H9 (cell line): ENCODE results near the gene TBC1D1. TPM values are rescaled to one million over a fixed set of nuclear protein-coding genes. Genes with fewer than 3 reads are reported as not detected.
A peak's percentile ranks its signal among the peaks of the same experiment; 100 is the strongest.

Source experiments
- DNase-seq: peaks from one replicate; pipeline ENCODE4 v3.0.0-alpha.2; 2017
- H2AFZ ChIP-seq: one replicate; pipeline ENCODE4 v1.6.1; 2013; ENCODE audit warnings: mild to moderate bottlenecking, low read length, control low read depth, moderate library complexity
- H2AK5ac ChIP-seq: 2 replicates; pipeline ENCODE4 v1.6.1; 2013; ENCODE audit warnings: low read length, control low read depth, mixed read lengths; ENCODE audit not compliant: insufficient read length
- H2BK120ac ChIP-seq: one replicate; pipeline ENCODE4 v1.6.1; 2013; ENCODE audit warnings: low read depth, mild to moderate bottlenecking, low read length, control low read depth, inconsistent platforms; ENCODE audit not compliant: poor library complexity, severe bottlenecking
- H2BK12ac ChIP-seq: 2 replicates; pipeline ENCODE4 v1.6.1; 2013; ENCODE audit warnings: low read length, control low read depth, mixed read lengths, low read depth; ENCODE audit not compliant: insufficient read length
- H2BK15ac ChIP-seq: 2 replicates; pipeline ENCODE4 v1.6.1; 2013; ENCODE audit warnings: low read depth, low read length, control low read depth
- H2BK20ac ChIP-seq: one replicate; pipeline ENCODE4 v1.6.1; 2013; ENCODE audit warnings: low read depth, mild to moderate bottlenecking, low read length, control low read depth, inconsistent platforms; ENCODE audit not compliant: poor library complexity, severe bottlenecking
- H2BK5ac ChIP-seq: 2 replicates; pipeline ENCODE4 v1.6.1; 2013; ENCODE audit warnings: low read length, control low read depth, mixed read lengths; ENCODE audit not compliant: insufficient read length
- H3K14ac ChIP-seq: 2 replicates; pipeline ENCODE4 v1.6.1; 2013; ENCODE audit warnings: low read length, control low read depth; ENCODE audit not compliant: insufficient read depth
- H3K18ac ChIP-seq: 2 replicates; pipeline ENCODE4 v1.6.1; 2013; ENCODE audit warnings: low read depth, mild to moderate bottlenecking, mixed read lengths, low read length, control low read depth; ENCODE audit not compliant: insufficient read length
- H3K23ac ChIP-seq: 2 replicates; pipeline ENCODE4 v1.6.1; 2013; ENCODE audit warnings: low read length, control low read depth, mixed read lengths, low read depth; ENCODE audit not compliant: insufficient read length
- H3K23me2 ChIP-seq: 2 replicates; pipeline ENCODE4 v1.6.1; 2013; ENCODE audit warnings: low read depth, mild to moderate bottlenecking, mixed read lengths, low read length, control low read depth; ENCODE audit not compliant: insufficient read length, poor library complexity, severe bottlenecking
- H3K27ac ChIP-seq: 2 replicates; pipeline ENCODE4 v1.5.1; 2013; ENCODE audit warnings: low read length, control low read depth, mixed read lengths, low read depth; ENCODE audit not compliant: insufficient read length
- H3K27me3 ChIP-seq: 2 replicates; pipeline ENCODE4 v1.6.1; 2013; ENCODE audit warnings: low read length, control low read depth, inconsistent platforms; ENCODE audit not compliant: insufficient read depth
- H3K4ac ChIP-seq: 2 replicates; pipeline ENCODE4 v1.6.1; 2013; ENCODE audit warnings: low read depth, mild to moderate bottlenecking, control low read depth, inconsistent platforms, low read length, moderate library complexity
- H3K4me1 ChIP-seq: 2 replicates; pipeline ENCODE4 v1.6.1; 2013; ENCODE audit warnings: low read length, control low read depth, inconsistent platforms; ENCODE audit not compliant: insufficient read depth
- H3K4me2 ChIP-seq: 2 replicates; pipeline ENCODE4 v1.6.1; 2013; ENCODE audit warnings: low read length, control low read depth, mixed read lengths; ENCODE audit not compliant: insufficient read length, insufficient read depth
- H3K56ac ChIP-seq: 2 replicates; pipeline ENCODE4 v1.6.1; 2013; ENCODE audit warnings: low read depth, mild to moderate bottlenecking, mixed read lengths, low read length, control low read depth; ENCODE audit not compliant: insufficient read length
- H3K79me1 ChIP-seq: 2 replicates; pipeline ENCODE4 v1.6.1; 2013; ENCODE audit warnings: low read depth, mild to moderate bottlenecking, moderate library complexity, low read length, control low read depth, inconsistent platforms; ENCODE audit not compliant: insufficient read depth, poor library complexity, severe bottlenecking
- H3K79me2 ChIP-seq: 2 replicates; pipeline ENCODE4 v1.6.1; 2013; ENCODE audit warnings: low read length, control low read depth, inconsistent platforms; ENCODE audit not compliant: insufficient read depth
- H3K9ac ChIP-seq: 2 replicates; pipeline ENCODE4 v1.6.1; 2013; ENCODE audit warnings: low read length, control low read depth, mixed read lengths; ENCODE audit not compliant: insufficient read length; ENCODE audit errors: extremely low read depth
- H3K9me3 ChIP-seq: one replicate; pipeline ENCODE4 v1.6.1; 2013; ENCODE audit warnings: low read depth, low read length, inconsistent platforms; ENCODE audit not compliant: control insufficient read depth
- H3T11ph ChIP-seq: one replicate; pipeline ENCODE4 v1.6.1; 2013; ENCODE audit warnings: mild to moderate bottlenecking, low read length, control low read depth, inconsistent platforms
- H4K20me1 ChIP-seq: one replicate; pipeline ENCODE4 v1.6.1; 2013; ENCODE audit not compliant: control insufficient read depth, insufficient read length, insufficient read depth
- H4K5ac ChIP-seq: 2 replicates; pipeline ENCODE4 v1.6.1; 2013; ENCODE audit warnings: low read depth, mild to moderate bottlenecking, mixed read lengths, low read length, control low read depth; ENCODE audit not compliant: insufficient read length
- H4K8ac ChIP-seq: replicated peaks from 2 replicates; pipeline ENCODE4 v1.6.1; 2013; ENCODE audit warnings: low read length, control low read depth, mixed read lengths, low read depth; ENCODE audit not compliant: insufficient read length
- H4K91ac ChIP-seq: 2 replicates; pipeline ENCODE4 v1.6.1; 2013; ENCODE audit warnings: low read depth, mild to moderate bottlenecking, moderate library complexity, mixed read lengths, low read length, control low read depth; ENCODE audit not compliant: insufficient read length
- H3K27ac Mint-ChIP-seq, 3 experiments: 2 replicates in 2 of 3; 3 replicates in 1 of 3; pipeline ENCODE4 v1.8.0; 2020 to 2021; ENCODE audit warnings: mixed read lengths in 3 of 3, mild to moderate bottlenecking in 1 of 3, moderate library complexity in 1 of 3
- H3K27me3 Mint-ChIP-seq: 2 replicates; pipeline ENCODE4 v1.8.0; 2021; ENCODE audit warnings: low read depth, mild to moderate bottlenecking, moderate library complexity, mixed read lengths
- H3K36me3 Mint-ChIP-seq, 3 experiments: 2 replicates in 2 of 3; 3 replicates in 1 of 3; pipeline ENCODE4 v1.8.0; 2020 to 2021; ENCODE audit warnings: low read depth in 3 of 3, mixed read lengths in 3 of 3; ENCODE audit not compliant: insufficient read depth in 1 of 3
- H3K4me1 Mint-ChIP-seq, 2 experiments: 2 replicates each; pipeline ENCODE4 v1.8.0; 2020; ENCODE audit warnings: mixed read lengths in 2 of 2
- H3K4me3 Mint-ChIP-seq, 2 experiments: 2 replicates in 1 of 2; 3 replicates in 1 of 2; pipeline ENCODE4 v1.8.0; 2020 to 2021; ENCODE audit warnings: mild to moderate bottlenecking in 2 of 2, mixed read lengths in 2 of 2, moderate library complexity in 1 of 2
- H3K9me3 Mint-ChIP-seq, 2 experiments: 2 replicates in 1 of 2; 3 replicates in 1 of 2; pipeline ENCODE4 v1.8.0; 2020; ENCODE audit warnings: mild to moderate bottlenecking in 2 of 2, mixed read lengths in 2 of 2, moderate library complexity in 1 of 2
- WGBS: extraction: QIAGEN DNeasy Blood & Tissue Kit; methylation state at CpG from one replicate; pipeline ENCODE4 v1.1.7; 2013; ENCODE audit warnings: missing lambda C conversion rate, low lambda C conversion rate, mixed read lengths; ENCODE audit not compliant: insufficient read length; ENCODE audit errors: extremely low coverage; 5-methylcytosine and 5-hydroxymethylcytosine counted together
- total RNA-seq: library from RNA; stranded (reverse); gene quantifications from 2 replicates; pipeline ENCODE4 v1.2.1, GENCODE V29; 2021
- TF ChIP-seq, protein P1 (sequence below): fragments of 200-600 bp; sonication (generic); conservative IDR thresholded peaks from 3 replicates; pipeline ENCODE4 v1.8.0; 2021; ENCODE audit warnings: antibody characterized with exemption, mild to moderate bottlenecking

Gene TBC1D1
- total RNA-seq, 1 experiment from 2014 or later = 109 TPM

DNA sequence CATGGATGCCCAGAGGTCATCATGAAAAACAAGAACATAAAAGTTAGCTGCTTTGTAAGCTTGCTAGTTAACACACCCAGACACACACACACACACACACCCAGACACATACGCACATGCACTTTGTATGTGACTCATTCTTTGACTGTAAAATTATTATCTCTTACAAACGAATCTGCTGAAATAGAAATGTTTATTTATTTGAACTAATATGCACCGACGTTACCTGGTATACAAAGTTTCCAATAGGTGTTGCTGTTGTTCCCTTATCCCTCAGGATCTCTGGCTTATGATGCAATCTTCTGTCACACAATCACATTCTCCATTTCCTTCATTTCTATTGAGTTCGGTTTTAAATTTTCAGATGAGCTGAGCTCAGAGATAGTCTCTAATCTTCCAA is 278.6 kb downstream of the TBC1D1 start:
- Histone ChIP-seq H3K4me1 (no peaks in the 10 kb centered on the region), H4K20me1 (no peaks in the 10 kb centered on the region), H3T11ph (no peak overlapping the region), H2BK15ac (no peak overlapping the region), H3K27ac (no peak overlapping the region), H3K14ac (no peak overlapping the region), H3K27me3 (no peaks in the 10 kb centered on the region), H2BK120ac (no peak overlapping the region), H2BK12ac (no peak overlapping the region), H3K9ac (no peak overlapping the region), H3K79me2 (no peaks in the 10 kb centered on the region), H3K18ac (no peak overlapping the region), H2BK5ac (no peak overlapping the region), H4K5ac (no peak overlapping the region), H3K4me2 (no peak overlapping the region), H3K23me2 (no peaks in the 10 kb centered on the region), H3K9me3 (peaks cover 1% of the 10 kb centered on the region), H3K79me1 (no peaks in the 10 kb centered on the region), H2AFZ (no peak overlapping the region), H4K91ac (no peak overlapping the region), H4K8ac (no peak overlapping the region), H2AK5ac (no peak overlapping the region), H2BK20ac (no peak overlapping the region), H3K23ac (no peak overlapping the region), H3K4ac (no peak overlapping the region), H3K56ac (no peak overlapping the region)
- H3K9me3 Mint-ChIP-seq = peaks cover 2 to 5% of the 10 kb centered on the region in 2 experiments
- no peak for DNase-seq
- no CpG with 5 or more reads among the region's 5 CpGs for WGBS
- H3K36me3 Mint-ChIP-seq = 0 out of 7 replicates have a peak, but pooled peaks cover 0 to under 1% (median under 1%) of the 10 kb centered on the region in 3 experiments
- H3K4me1 Mint-ChIP-seq = peaks cover 0 to 2% of the 10 kb centered on the region in 2 experiments; a peak in 1 of 4 replicates
- H3K27ac Mint-ChIP-seq = no peak overlapping the region
- TF ChIP-seq, protein P1, sequence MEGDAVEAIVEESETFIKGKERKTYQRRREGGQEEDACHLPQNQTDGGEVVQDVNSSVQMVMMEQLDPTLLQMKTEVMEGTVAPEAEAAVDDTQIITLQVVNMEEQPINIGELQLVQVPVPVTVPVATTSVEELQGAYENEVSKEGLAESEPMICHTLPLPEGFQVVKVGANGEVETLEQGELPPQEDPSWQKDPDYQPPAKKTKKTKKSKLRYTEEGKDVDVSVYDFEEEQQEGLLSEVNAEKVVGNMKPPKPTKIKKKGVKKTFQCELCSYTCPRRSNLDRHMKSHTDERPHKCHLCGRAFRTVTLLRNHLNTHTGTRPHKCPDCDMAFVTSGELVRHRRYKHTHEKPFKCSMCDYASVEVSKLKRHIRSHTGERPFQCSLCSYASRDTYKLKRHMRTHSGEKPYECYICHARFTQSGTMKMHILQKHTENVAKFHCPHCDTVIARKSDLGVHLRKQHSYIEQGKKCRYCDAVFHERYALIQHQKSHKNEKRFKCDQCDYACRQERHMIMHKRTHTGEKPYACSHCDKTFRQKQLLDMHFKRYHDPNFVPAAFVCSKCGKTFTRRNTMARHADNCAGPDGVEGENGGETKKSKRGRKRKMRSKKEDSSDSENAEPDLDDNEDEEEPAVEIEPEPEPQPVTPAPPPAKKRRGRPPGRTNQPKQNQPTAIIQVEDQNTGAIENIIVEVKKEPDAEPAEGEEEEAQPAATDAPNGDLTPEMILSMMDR = 0 out of 3 replicates have a peak, but pooled peaks have one; percentile 18
- H3K4me3 Mint-ChIP-seq = no peak overlapping the region
- H3K27me3 Mint-ChIP-seq = peaks cover 5% of the 10 kb centered on the region; the same call in 1 of the 2 replicates
